Neural progenitor cell (in vitro differentiated cells): Measurements from ENCODE around the gene VPS13D.

Source experiments
- CTCF ChIP-seq: fragments of 200-600 bp; sonication (generic); IDR thresholded peaks from 2 replicates; pipeline ENCODE4 v1.5.1; 2017; ENCODE audit warnings: antibody characterized with exemption, mild to moderate bottlenecking
- EZH2 ChIP-seq: fragments of 200-600 bp; sonication (generic); IDR thresholded peaks from 2 replicates; pipeline ENCODE4 v1.6.1; 2017; ENCODE audit warnings: antibody characterized with exemption, mild to moderate bottlenecking, moderate library complexity
- EZH2phosphoT487 ChIP-seq: fragments of 200-600 bp; sonication (generic); IDR thresholded peaks from 2 replicates; pipeline ENCODE4 v1.6.1; 2017; ENCODE audit warnings: antibody characterized with exemption

DNA sequence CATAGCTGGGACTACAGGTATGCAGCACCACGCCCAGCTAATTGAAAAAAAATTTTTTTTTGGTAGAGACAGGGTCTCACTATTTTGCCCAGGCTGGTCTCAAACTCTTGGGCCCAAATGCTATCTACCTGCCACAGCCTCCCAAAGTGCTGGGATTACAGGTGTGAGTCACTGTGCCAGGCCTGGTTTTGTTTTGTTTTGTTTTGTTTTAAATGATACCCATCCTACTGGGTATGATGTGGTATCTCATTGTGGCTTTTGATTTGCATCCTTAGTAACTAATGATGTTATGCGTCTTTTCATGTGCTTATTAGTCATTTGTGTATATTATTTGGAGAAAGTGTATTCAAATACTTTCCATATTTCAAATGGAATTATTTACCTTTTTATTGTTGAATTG, 142.3 kb downstream of the VPS13D start:
- TF ChIP-seq CTCF (no peak), EZH2 (no peak), EZH2phosphoT487 (no peak)
